MM.1S (cell line): ENCODE data around the gene HIC1.

Experiments used
- CTCF ChIP-seq: fragments of 300-600 bp; sonication (generic); IDR thresholded peaks from 2 replicates; pipeline ENCODE4 v1.5.1; 2016; ENCODE audit warnings: antibody characterized with exemption, low read length, mixed read lengths
- EZH2 ChIP-seq: fragments of 300-600 bp; sonication (generic); optimal IDR thresholded peaks from 2 replicates; pipeline ENCODE3; 2017; ENCODE audit warnings: low read depth, mild to moderate bottlenecking, antibody characterized with exemption, low read length, mixed read lengths

GRCh38 chr17:2048805-2049204 lies 6.1 kb upstream of the HIC1 start:
- TF ChIP-seq CTCF = no peak
- no peak for TF ChIP-seq EZH2
